ENCODE measurements around the gene DUS3L. TPM values are rescaled to one million over a fixed set of nuclear protein-coding genes. Genes with fewer than 3 reads are reported as not detected.

Gene DUS3L
- 10 to 100 TPM; 41.9 to 44.4 TPM for total RNA-seq

GRCh38 chr19:5790559-5791520 lies at the start of gene DUS3L:
Gene DUS3L, minus strand, starts transcription at chr19:5791163. Its CDS starts 22 bp downstream, at chr19:5791141.
- Mint-ChIP-seq H3K27me3 (no peaks in the 10 kb centered on the region), H3K4me1 (ENCODE audit: low read depth) (peaks cover 12% of the 10 kb centered on the region), H3K36me3 (peaks cover 31% of the 10 kb centered on the region), H3K9me3 (no peaks in the 10 kb centered on the region), H3K4me3 (peak within 1 kb of the TSS; percentile 100), H3K27ac (peak within 1 kb of the TSS; percentile 100)
- intact Hi-C loops (cut with micrococcal nuclease): loop anchor here (1.0 to 10.0 kb wide), 9 partner anchors 37 to 1274 kb away; partner anchors contain the start of genes CATSPERD, DPP9, LONP1 and MICOS13
- CTCF ChIA-PET: interaction anchor here (0.5 to 7.6 kb wide), 5 partner anchors 13 to 327 kb away, joined by 3 to 84 read pairs (median 4); partner anchors contain the start of genes NRTN and VMAC
- DNase-seq: peak; percentile 98
- POLR2A ChIA-PET: interaction anchor here (0.8 to 2.6 kb wide), 7 partner anchors 10 to 160 kb away, joined by 3 to 12 read pairs (median 4); partner anchors contain the start of gene NDUFA11

DNA sequence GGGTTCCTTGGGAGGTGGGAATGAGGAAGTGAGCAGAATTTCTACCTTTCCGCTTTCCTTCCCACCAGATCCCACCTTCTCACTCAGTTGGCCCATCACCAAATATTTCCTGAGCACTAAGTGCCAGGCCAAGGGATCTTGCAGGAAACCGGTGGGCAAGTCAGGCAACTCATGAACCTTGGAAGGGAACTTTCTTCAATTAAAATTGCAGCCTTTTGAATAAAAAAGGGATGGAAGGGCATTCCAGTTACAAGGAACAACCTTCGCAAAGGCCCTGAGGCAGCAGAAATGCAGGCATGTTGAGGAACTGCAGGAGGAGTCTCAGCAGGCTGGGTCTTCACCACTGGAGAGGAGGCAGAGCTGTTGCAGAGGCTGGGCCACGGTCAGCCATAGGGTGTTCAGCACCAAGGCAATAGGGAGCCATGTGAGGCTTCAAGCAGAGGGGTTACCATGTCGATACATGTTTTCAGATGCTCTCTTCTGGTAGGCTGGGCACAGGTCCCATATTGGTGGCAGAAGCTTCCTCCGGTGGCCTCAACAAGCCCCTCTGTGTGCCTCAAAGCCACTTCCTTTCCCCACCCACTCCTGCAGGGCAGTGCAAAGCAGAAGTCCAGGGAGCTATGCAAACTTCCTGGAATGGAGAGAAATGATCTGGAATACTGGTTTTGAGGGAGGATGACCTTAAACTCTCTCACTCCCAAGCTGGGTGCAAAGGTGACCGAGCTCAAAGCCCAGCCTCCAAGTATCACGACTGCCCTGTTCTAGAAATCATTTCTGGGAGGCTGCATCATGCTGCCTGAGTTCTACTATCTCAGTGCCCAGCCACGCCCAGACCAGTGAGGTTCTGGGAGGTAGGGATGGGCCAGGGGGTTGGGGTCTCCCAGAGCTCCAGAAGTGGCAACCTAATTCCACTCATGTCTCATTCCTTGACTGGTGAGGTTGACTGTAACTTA lies 48.4 kb upstream of the DUS3L start, which contains the start of gene FUT6:
TSS of gene FUT6 (minus strand) at position 638 of the 953 bp plus-strand sequence. CDS start 7,135 bp downstream, outside the sequence.
- Mint-ChIP-seq H3K9me3 (no peaks in the 10 kb centered on the region), H3K36me3 (no peaks in the 10 kb centered on the region), H3K4me1 (ENCODE audit: low read depth) (no peaks in the 10 kb centered on the region), H3K27me3 (peaks cover 3% of the 10 kb centered on the region), H3K4me3 (no peak within 1 kb of the TSS), H3K27ac (no peak within 1 kb of the TSS)
- ChIA-PET CTCF (no interaction called here), POLR2A (no interaction called here)
- intact Hi-C loops (cut with micrococcal nuclease): no loop called here
- DNase-seq: no peak

DNA sequence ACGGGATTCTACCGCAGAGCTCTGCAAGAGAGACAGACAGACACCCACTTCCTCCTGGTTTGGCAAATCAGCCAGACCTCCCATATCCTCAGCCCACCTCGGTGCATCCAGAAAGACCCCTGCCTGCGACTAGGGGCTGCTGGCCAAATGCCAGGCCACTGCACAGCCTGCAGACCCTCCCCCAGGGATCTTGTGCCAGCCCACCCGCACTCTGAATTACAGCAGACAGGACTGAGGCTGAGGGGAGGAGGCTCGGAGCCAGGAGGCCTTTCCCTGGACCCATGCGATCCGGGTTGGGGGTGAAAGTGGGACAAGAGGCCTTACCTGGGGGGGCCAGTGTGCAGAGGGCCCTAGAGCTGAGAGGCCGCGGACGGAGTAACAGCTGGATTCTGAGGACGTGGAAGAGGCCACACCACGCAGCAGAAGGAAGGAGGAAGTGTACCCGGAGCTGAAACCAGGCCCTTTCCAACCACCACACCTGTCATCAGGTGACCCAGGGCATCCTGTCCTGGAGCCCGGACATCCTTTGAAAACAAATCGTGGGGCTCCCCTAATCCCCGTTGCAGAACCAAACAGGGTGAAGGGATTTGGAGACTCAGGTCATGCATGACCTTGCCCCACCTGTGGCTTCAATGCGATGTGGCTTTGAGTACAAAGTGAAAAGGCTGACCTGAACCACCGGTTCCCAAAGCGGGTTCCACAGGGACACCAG lies 47.5 kb upstream of the DUS3L start:
- H3K4me1 Mint-ChIP-seq (ENCODE audit: low read depth): no peaks in the 10 kb centered on the region
- no peak overlapping the region for H3K27ac Mint-ChIP-seq
- H3K36me3 Mint-ChIP-seq: no peaks in the 10 kb centered on the region
- no peak for DNase-seq
- H3K27me3 Mint-ChIP-seq: peaks cover 3% of the 10 kb centered on the region
- H3K4me3 Mint-ChIP-seq: no peak overlapping the region
- ChIA-PET CTCF (interaction anchor here (1.9 kb wide), 1 partner anchor 34 kb away, joined by 6 read pairs; no protein-coding TSS in a partner anchor), POLR2A (no interaction called here)
- no peaks in the 10 kb centered on the region for H3K9me3 Mint-ChIP-seq
- intact Hi-C loops (cut with micrococcal nuclease): no loop called here

DNA sequence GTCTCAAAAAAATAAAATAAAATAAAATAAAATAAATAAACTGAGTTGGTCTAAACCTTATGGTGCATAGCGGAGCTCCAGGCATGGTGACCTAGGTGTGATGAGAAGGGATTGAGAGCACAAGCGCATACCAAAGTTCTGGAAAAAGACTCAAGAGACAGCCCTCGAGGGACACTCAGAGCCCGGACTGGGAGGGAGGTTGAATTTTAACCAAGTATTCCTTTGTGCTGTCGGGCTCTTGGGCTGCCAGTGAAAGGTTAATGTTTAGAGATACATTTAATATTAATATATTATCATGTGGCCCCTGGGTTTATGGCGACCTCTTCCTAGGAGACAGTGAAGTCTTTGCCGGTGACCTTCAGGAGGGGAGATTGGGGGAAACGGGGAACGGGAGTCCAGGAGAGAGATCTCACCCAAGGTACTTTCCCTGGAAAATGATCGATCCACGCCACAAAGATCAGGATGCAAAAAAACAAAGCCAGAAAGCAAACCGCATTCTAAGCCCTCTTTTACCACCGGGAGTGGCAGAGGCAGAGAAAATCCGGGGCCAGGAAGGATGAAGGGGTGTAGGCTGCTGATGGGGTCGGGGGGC lies 46.9 kb upstream of the DUS3L start:
- Mint-ChIP-seq H3K27ac (no peak overlapping the region), H3K9me3 (no peaks in the 10 kb centered on the region), H3K36me3 (no peaks in the 10 kb centered on the region), H3K27me3 (peaks cover 3% of the 10 kb centered on the region), H3K4me1 (ENCODE audit: low read depth) (no peaks in the 10 kb centered on the region), H3K4me3 (no peak overlapping the region)
- intact Hi-C loops (cut with micrococcal nuclease): no loop called here
- DNase-seq: no peak
- ChIA-PET POLR2A (no interaction called here), CTCF (interaction anchor here (1.9 kb wide), 1 partner anchor 34 kb away, joined by 6 read pairs; no protein-coding TSS in a partner anchor)

DNA sequence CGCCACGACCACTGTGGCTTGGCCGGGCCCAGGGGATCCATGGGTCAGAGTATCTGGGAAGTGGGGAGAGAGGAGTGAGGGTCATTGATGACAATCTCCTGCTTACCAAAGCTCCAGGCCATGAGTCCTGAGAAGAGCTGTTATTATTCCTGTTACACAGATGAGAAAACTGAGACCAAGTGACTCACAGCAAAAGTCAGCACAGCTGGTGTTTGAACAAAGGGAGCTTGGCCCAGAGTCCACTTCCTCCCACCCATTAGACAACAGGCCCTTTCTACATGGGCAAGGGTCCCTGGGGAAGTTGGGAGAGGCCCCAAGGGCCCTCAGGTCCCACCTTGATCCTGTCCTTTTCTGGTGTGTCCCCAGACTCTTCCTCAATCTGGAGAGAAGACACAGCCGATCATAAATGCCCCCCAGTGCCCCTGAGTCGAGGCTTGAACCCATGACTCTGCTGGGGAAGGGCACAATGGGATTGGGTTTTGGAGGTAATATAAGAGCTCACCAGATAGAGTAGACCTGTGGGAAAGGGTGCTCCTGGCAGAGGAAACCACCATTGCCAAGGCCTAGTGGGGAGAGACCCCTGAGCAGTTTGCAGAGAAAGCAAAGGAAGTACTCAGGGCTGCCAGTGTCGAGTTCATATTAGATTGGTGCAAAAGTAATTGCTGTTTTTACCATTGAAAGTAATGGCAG lies 41.7 kb upstream of the DUS3L start:
- intact Hi-C loops (cut with micrococcal nuclease): no loop called here
- Mint-ChIP-seq H3K27ac (no peak overlapping the region), H3K4me3 (no peak overlapping the region), H3K4me1 (ENCODE audit: low read depth) (no peaks in the 10 kb centered on the region), H3K36me3 (peaks cover 2% of the 10 kb centered on the region), H3K9me3 (no peaks in the 10 kb centered on the region), H3K27me3 (peaks cover 3% of the 10 kb centered on the region)
- DNase-seq: no peak
- ChIA-PET CTCF (no interaction called here), POLR2A (no interaction called here)

- CTCF ChIA-PET: no interaction called here
- no peaks in the 10 kb centered on the region for H3K4me1 Mint-ChIP-seq (ENCODE audit: low read depth)
- H3K36me3 Mint-ChIP-seq: peaks cover 2% of the 10 kb centered on the region
- no peaks in the 10 kb centered on the region for H3K27me3 Mint-ChIP-seq
- H3K9me3 Mint-ChIP-seq: no peaks in the 10 kb centered on the region
- no peak overlapping the region for H3K4me3 Mint-ChIP-seq
- no peak for DNase-seq
- intact Hi-C loops (cut with micrococcal nuclease): no loop called here
- H3K27ac Mint-ChIP-seq: no peak overlapping the region
- POLR2A ChIA-PET: no interaction called here
These were observed 41.1 kb upstream of the DUS3L start for GRCh38 chr19:5832061-5832460.

DNA sequence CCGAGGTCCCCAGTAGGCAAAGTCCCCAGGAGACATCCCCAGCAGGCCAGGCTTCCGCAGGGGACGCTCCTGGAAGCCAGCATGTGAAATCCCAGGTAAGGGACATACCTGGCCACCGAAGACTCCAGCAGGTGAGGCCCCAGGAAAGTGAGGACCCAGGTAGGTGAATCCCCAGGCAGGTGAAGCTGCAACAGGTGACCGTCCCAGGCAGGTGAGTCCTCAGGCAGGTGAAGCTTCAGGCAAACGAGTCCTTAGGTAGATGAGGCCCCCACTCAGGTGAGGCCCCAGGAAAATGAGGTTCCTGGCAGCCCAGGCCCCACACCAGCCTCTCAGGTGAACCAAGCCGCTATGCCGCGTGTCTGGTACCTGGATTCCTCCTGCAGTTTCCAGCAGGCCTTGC lies 40.2 kb upstream of the DUS3L start:
- CTCF ChIA-PET: no interaction called here

DNA sequence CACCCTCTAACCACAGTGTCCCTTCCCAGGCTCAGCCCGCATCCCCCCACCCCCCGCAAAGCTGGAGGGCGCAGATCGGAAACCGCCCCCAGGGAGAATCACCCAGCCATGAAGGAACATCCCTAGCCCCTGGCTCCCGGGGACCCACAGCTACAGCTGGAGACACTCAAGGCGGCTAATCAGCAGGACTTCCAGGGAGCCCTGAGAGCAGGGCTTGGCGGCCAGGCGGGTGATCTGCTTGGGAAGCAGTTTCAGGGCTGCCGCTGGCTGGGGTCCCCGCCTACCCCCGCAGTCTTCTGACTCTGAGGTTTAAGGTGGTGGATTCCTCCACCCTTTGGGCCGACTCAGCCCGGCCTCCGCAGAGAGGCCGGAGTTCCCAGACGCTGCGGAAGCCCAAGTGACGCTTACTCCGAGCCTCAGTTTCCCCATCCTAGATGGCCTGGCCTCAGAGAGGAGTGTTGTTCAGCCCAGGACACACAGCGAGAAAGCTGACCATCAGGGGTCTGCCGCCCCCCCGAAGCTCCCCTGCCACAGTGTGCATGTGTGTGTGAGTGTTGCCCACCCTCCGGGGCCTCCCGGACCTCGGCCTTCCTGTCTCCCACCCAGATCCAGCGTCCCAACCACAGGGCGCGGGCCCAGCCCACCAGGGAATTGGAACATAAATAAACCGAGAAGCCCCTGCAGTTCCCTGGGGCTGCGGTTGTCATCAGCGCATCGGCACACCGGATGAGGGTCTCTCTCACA lies 38.8 kb upstream of the DUS3L start:
- CTCF ChIA-PET: interaction anchor here (1.7 to 3.8 kb wide), 2 partner anchors 26 to 140 kb away, joined by 5 to 70 read pairs; partner anchors contain the start of genes NRTN and RPL36
- H3K27me3 Mint-ChIP-seq: no peaks in the 10 kb centered on the region
- intact Hi-C loops (cut with micrococcal nuclease): loop anchor here (2.0 to 5.0 kb wide), 2 partner anchors 25 to 123 kb away; partner anchors contain the start of gene NRTN
- peaks cover 4% of the 10 kb centered on the region for H3K4me1 Mint-ChIP-seq (ENCODE audit: low read depth)
- H3K9me3 Mint-ChIP-seq: no peaks in the 10 kb centered on the region
- no peak for DNase-seq
- H3K36me3 Mint-ChIP-seq: peaks cover 2% of the 10 kb centered on the region
- POLR2A ChIA-PET: interaction anchor here (2.2 to 2.7 kb wide), 2 partner anchors 74 to 111 kb away, joined by 7 to 36 read pairs; partner anchors contain the start of genes NDUFA11 and VMAC
- peak overlapping the region; percentile 45 for H3K27ac Mint-ChIP-seq
- H3K4me3 Mint-ChIP-seq: peak overlapping the region; percentile 41

More for the DNA sequence above, 40.2 kb upstream of the DUS3L start:
- no peak overlapping the region for H3K4me3 Mint-ChIP-seq
- intact Hi-C loops (cut with micrococcal nuclease): no loop called here
- H3K4me1 Mint-ChIP-seq (ENCODE audit: low read depth): peaks cover 4% of the 10 kb centered on the region
- no peaks in the 10 kb centered on the region for H3K27me3 Mint-ChIP-seq
- POLR2A ChIA-PET: no interaction called here
- H3K27ac Mint-ChIP-seq: no peak overlapping the region
- no peak for DNase-seq
- H3K9me3 Mint-ChIP-seq: no peaks in the 10 kb centered on the region
- peaks cover 2% of the 10 kb centered on the region for H3K36me3 Mint-ChIP-seq

- Mint-ChIP-seq H3K4me3 (peak overlapping the region; percentile 98), H3K27ac (peak overlapping the region; percentile 97), H3K4me1 (ENCODE audit: low read depth) (peaks cover 4% of the 10 kb centered on the region), H3K9me3 (no peaks in the 10 kb centered on the region), H3K36me3 (peaks cover 2% of the 10 kb centered on the region), H3K27me3 (no peaks in the 10 kb centered on the region)
- DNase-seq: peak; percentile 48
- intact Hi-C loops (cut with micrococcal nuclease): loop anchor here (1.0 to 5.0 kb wide), 3 partner anchors 24 to 123 kb away; partner anchors contain the start of genes DUS3L and NRTN
- POLR2A ChIA-PET: interaction anchor here (0.7 to 2.7 kb wide), 14 partner anchors 25 to 282 kb away, joined by 3 to 36 read pairs (median 4); partner anchors contain the start of genes CATSPERD, DUS3L, LONP1 and NDUFA11
- CTCF ChIA-PET: interaction anchor here (0.8 to 3.8 kb wide), 7 partner anchors 16 to 139 kb away, joined by 3 to 70 read pairs (median 5); partner anchors contain the start of genes NDUFA11, NRTN and RPL36
These were observed 38.0 kb upstream of the DUS3L start for GRCh38 chr19:5828661-5829566.

Data from activated CD4-positive, alpha-beta memory T cell treated with anti-CD3 and anti-CD28 coated beads for 36 hours (primary cell).